GM12873 (cell line): ENCODE measurements around the gene SMIM35.

Source experiments
- CTCF ChIP-seq: IDR thresholded peaks from 2 replicates; pipeline ENCODE4 v1.5.1; 2012; ENCODE audit warnings: low read depth, mild to moderate bottlenecking, moderate library complexity, low read length, control low read depth; ENCODE audit not compliant: insufficient read depth; ENCODE audit errors: missing control alignments

The SMIM35 gene

GRCh38 chr11:117997406-117997805 is 89.4 kb downstream of the SMIM35 start:
- no peak for TF ChIP-seq CTCF

- TF ChIP-seq CTCF = no peak
Measured at GRCh38 chr11:117996058-117996457, 90.7 kb downstream of the SMIM35 start.

- TF ChIP-seq CTCF = no peak
Measured at GRCh38 chr11:117995472-117995871, 91.3 kb downstream of the SMIM35 start.

- no peak for TF ChIP-seq CTCF
Measured at GRCh38 chr11:117993988-117994745, 92.6 kb downstream of the SMIM35 start.

GRCh38 chr11:117992620-117993019 is 94.1 kb downstream of the SMIM35 start:
- no peak for TF ChIP-seq CTCF

GRCh38 chr11:117992136-117992535 is 94.6 kb downstream of the SMIM35 start:
- TF ChIP-seq CTCF = no peak

- TF ChIP-seq CTCF = no peak
Measured at GRCh38 chr11:117989351-117990102, 97.2 kb downstream of the SMIM35 start.
